IMR-90 (cell line): Measurements from ENCODE around the gene GGTA1. TPM values are rescaled to one million over a fixed set of nuclear protein-coding genes. Genes with fewer than 3 reads are reported as not detected.

Source experiments
- ATAC-seq: fragments of 200-7000 bp; cut with Tn5 transposase; 2 replicates; pipeline ENCODE4 v1.9.1; 2020; ENCODE audit warnings: low read depth, mild to moderate bottlenecking, moderate library complexity
- BruUV-seq: library from RNA; stranded (reverse); fragments of 400-500 nt; replicated peaks from 2 replicates; lab custom pipeline; 2021; lab: Mats Ljungman, UMichigan
- CTCF ChIA-PET: fragments of 300-600 bp; formaldehyde crosslinking; extraction: SDS; loops from one replicate; lab custom pipeline; 2021; ENCODE audit warnings: antibody characterized with exemption; lab: Yijun Ruan, JAX
- POLR2A ChIA-PET: fragments of 300-600 bp; sonication (Branson Sonifier 250); formaldehyde crosslinking; loops from one replicate; lab custom pipeline; 2022; ENCODE audit warnings: antibody characterized with exemption; ENCODE audit not compliant: unreplicated experiment; lab: Charles Lee
- DNase-seq: peaks from one replicate; pipeline ENCODE4 v3.0.0; 2013
- H2AFZ ChIP-seq: replicated peaks from 2 replicates; pipeline ENCODE3; 2013; ENCODE audit warnings: low read length, mild to moderate bottlenecking; ENCODE audit not compliant: poor library complexity
- H2AK5ac ChIP-seq: 2 replicates; pipeline ENCODE4 v1.6.1; 2013; ENCODE audit warnings: low read depth, low read length, inconsistent platforms
- H2AK9ac ChIP-seq: replicated peaks from 2 replicates; pipeline ENCODE3; 2013; ENCODE audit warnings: mild to moderate bottlenecking, low read depth, low read length, moderate library complexity; ENCODE audit not compliant: poor library complexity
- H2BK120ac ChIP-seq: 2 replicates; pipeline ENCODE4 v1.6.1; 2013; ENCODE audit warnings: low read depth, low read length, inconsistent platforms
- H2BK15ac ChIP-seq: 3 replicates; pipeline ENCODE4 v1.6.1; 2013; ENCODE audit warnings: low read depth, low read length, inconsistent platforms
- H2BK20ac ChIP-seq: 2 replicates; pipeline ENCODE4 v1.6.1; 2013; ENCODE audit warnings: low read depth, mild to moderate bottlenecking, inconsistent platforms, low read length, moderate library complexity
- H2BK5ac ChIP-seq: 2 replicates; pipeline ENCODE4 v1.6.1; 2013; ENCODE audit warnings: mild to moderate bottlenecking, low read depth, low read length, inconsistent platforms; ENCODE audit not compliant: poor library complexity, severe bottlenecking
- H3K14ac ChIP-seq: replicated peaks from 2 replicates; pipeline ENCODE4 v1.6.1; 2013; ENCODE audit warnings: low read depth, low read length, inconsistent platforms
- H3K18ac ChIP-seq: 2 replicates; pipeline ENCODE4 v1.6.1; 2013; ENCODE audit warnings: low read depth, low read length, control low read depth
- H3K23ac ChIP-seq: 2 replicates; pipeline ENCODE4 v1.6.1; 2013; ENCODE audit warnings: low read depth, low read length, inconsistent platforms
- H3K27ac ChIP-seq: 2 replicates; pipeline ENCODE4 v1.5.1; 2013; ENCODE audit warnings: mild to moderate bottlenecking, control low read depth, low read length; ENCODE audit not compliant: insufficient read depth
- H3K27me3 ChIP-seq: 2 replicates; pipeline ENCODE4 v1.6.1; 2013; ENCODE audit warnings: low read length; ENCODE audit not compliant: control insufficient read depth, insufficient read depth
- H3K36me3 ChIP-seq: 2 replicates; pipeline ENCODE4 v1.6.1; 2013; ENCODE audit warnings: low read length, mixed read lengths; ENCODE audit not compliant: control insufficient read depth, insufficient read depth
- H3K4ac ChIP-seq: 2 replicates; pipeline ENCODE4 v1.6.1; 2013; ENCODE audit warnings: low read depth, low read length, inconsistent platforms
- H3K4me1 ChIP-seq: 2 replicates; pipeline ENCODE4 v1.6.1; 2013; ENCODE audit warnings: low read length, mixed read lengths; ENCODE audit not compliant: control insufficient read depth, insufficient read depth
- H3K4me2 ChIP-seq: 2 replicates; pipeline ENCODE4 v1.6.1; 2013; ENCODE audit warnings: low read depth, mild to moderate bottlenecking, control low read depth, low read length, moderate library complexity
- H3K4me3 ChIP-seq: 2 replicates; pipeline ENCODE4 v1.5.1; 2013; ENCODE audit warnings: low read depth, mild to moderate bottlenecking, control low read depth, low read length, moderate library complexity; ENCODE audit not compliant: insufficient read depth
- H3K56ac ChIP-seq: 2 replicates; pipeline ENCODE4 v1.6.1; 2013; ENCODE audit warnings: low read length, inconsistent platforms; ENCODE audit not compliant: insufficient read depth; ENCODE audit errors: extremely low read depth
- H3K79me1 ChIP-seq, 2 experiments: 2 replicates each; pipeline ENCODE4 v1.6.1; 2013; ENCODE audit warnings: low read length in 2 of 2, inconsistent platforms in 1 of 2, low read depth in 1 of 2
- H3K9ac ChIP-seq: 2 replicates; pipeline ENCODE4 v1.6.1; 2013; ENCODE audit warnings: low read depth, low read length, control low read depth
- H3K9me1 ChIP-seq: 2 replicates; pipeline ENCODE4 v1.6.1; 2013; ENCODE audit warnings: low read length, inconsistent platforms; ENCODE audit not compliant: insufficient read depth
- H3K9me3 ChIP-seq: 2 replicates; pipeline ENCODE4 v1.6.1; 2013; ENCODE audit warnings: low read length; ENCODE audit not compliant: control insufficient read depth, insufficient read depth
- H4K20me1 ChIP-seq: 2 replicates; pipeline ENCODE4 v1.6.1; 2013; ENCODE audit warnings: low read length, inconsistent platforms; ENCODE audit not compliant: insufficient read depth
- H4K5ac ChIP-seq: 2 replicates; pipeline ENCODE4 v1.6.1; 2013; ENCODE audit warnings: mild to moderate bottlenecking, low read depth, low read length, control low read depth
- H4K8ac ChIP-seq, 2 experiments: 2 replicates each; pipeline ENCODE4 v1.6.1; 2013; ENCODE audit warnings: low read depth in 2 of 2, low read length in 2 of 2, control low read depth in 1 of 2, inconsistent platforms in 1 of 2
- H4K91ac ChIP-seq: 2 replicates; pipeline ENCODE4 v1.6.1; 2013; ENCODE audit warnings: low read depth, low read length, inconsistent platforms; ENCODE audit not compliant: insufficient read depth
- BHLHE40 ChIP-seq: fragments of 150-350 bp; IDR thresholded peaks from 2 replicates; pipeline ENCODE4 v1.6.1; 2016; ENCODE audit warnings: mild to moderate bottlenecking, low read depth, low read length
- CEBPB ChIP-seq: IDR thresholded peaks from 2 replicates; pipeline ENCODE4 v1.6.1; 2012; ENCODE audit warnings: low read depth, low read length, improper control_type of control experiment
- CHD1 ChIP-seq: IDR thresholded peaks from 2 replicates; pipeline ENCODE4 v1.6.1; 2012; ENCODE audit warnings: low read depth, low read length, improper control_type of control experiment
- FOS ChIP-seq: fragments of 150-350 bp; IDR thresholded peaks from 2 replicates; pipeline ENCODE4 v1.6.1; 2016; ENCODE audit warnings: low read depth, low read length
- MAZ ChIP-seq: IDR thresholded peaks from 2 replicates; pipeline ENCODE4 v1.6.1; 2012; ENCODE audit warnings: low read depth, mild to moderate bottlenecking, low read length, improper control_type of control experiment, moderate library complexity, borderline replicate concordance
- RAD21 ChIP-seq: IDR thresholded peaks from 2 replicates; pipeline ENCODE4 v1.6.1; 2012; ENCODE audit warnings: low read length, improper control_type of control experiment
- RCOR1 ChIP-seq: IDR thresholded peaks from 2 replicates; pipeline ENCODE4 v1.6.1; 2012; ENCODE audit warnings: mild to moderate bottlenecking, low read length, improper control_type of control experiment; ENCODE audit not compliant: insufficient replicate concordance
- RFX5 ChIP-seq: IDR thresholded peaks from 2 replicates; pipeline ENCODE4 v1.8.0; 2012; ENCODE audit warnings: low read depth, mild to moderate bottlenecking, low read length, moderate library complexity
- SMC3 ChIP-seq: fragments of 150-350 bp; IDR thresholded peaks from 2 replicates; pipeline ENCODE4 v1.6.1; 2016; ENCODE audit warnings: low read depth, mild to moderate bottlenecking, antibody characterized with exemption, low read length, moderate library complexity
- USF2 ChIP-seq: fragments of 150-350 bp; IDR thresholded peaks from 2 replicates; pipeline ENCODE4 v1.6.1; 2017; ENCODE audit warnings: mild to moderate bottlenecking, antibody characterized with exemption, low read length, low read depth
- WGBS, 2 experiments: methylation state at CpG; one replicate each; pipeline versions ENCODE4 v1.1.5 to v1.1.7; 2013; ENCODE audit warnings: missing lambda C conversion rate in 2 of 2; ENCODE audit not compliant: insufficient read length in 1 of 2; ENCODE audit errors: extremely low coverage in 2 of 2; 5-methylcytosine and 5-hydroxymethylcytosine counted together
- dilution Hi-C: fragments of 300-500 bp; cut with HindIII; formaldehyde crosslinking; loops from one replicate; pipeline ENCODE4 v1.14.3; 2018; ENCODE audit warnings: low sequenced_read_pairs; ENCODE audit not compliant: unreplicated experiment
- in situ Hi-C: fragments of 300-500 bp; cut with MboI; formaldehyde crosslinking; loops from 3 replicates; pipeline ENCODE4 v1.14.3; 2019; ENCODE audit warnings: low sequenced_read_pairs, inconsistent platforms, mixed read lengths
- intact Hi-C: fragments of 100-400 bp; cut with micrococcal nuclease; formaldehyde crosslinking; loops from 2 replicates; pipeline ENCODE4 v1.10.0; 2022
- polyA plus RNA-seq, 3 experiments: library from polyadenylated mRNA; depleted of rRNA; stranded (reverse); fragments of >200 nt; gene quantifications; 2 replicates each; pipeline ENCODE4 v1.2.3, GENCODE V29; 2012; ENCODE audit warnings: low replicate concordance in 1 of 3
- total RNA-seq: library from RNA; depleted of rRNA; stranded (reverse); fragments of >200 nt; gene quantifications from 2 replicates; pipeline ENCODE4 v1.2.3, GENCODE V29; 2012

The GGTA1 gene
- total and polyA plus RNA-seq, 2 of the 4 experiments (the other 2 are of a cell fraction), result not detected

- no peak overlapping the region for H3K56ac ChIP-seq
- no peak overlapping the region for H2AK9ac ChIP-seq
- H3K36me3 ChIP-seq, result no peaks in the 10 kb centered on the region
- H3K27ac ChIP-seq, result no peak overlapping the region
- no peaks in the 10 kb centered on the region for H3K9me1 ChIP-seq
- WGBS, 2 experiments, result 79% methylated on average over 2 of the region's 5 CpGs; no CpG with 5 or more reads in 1 of the 2 experiments
- H3K9me3 ChIP-seq, result no peaks in the 10 kb centered on the region
- no peak overlapping the region for H2BK5ac ChIP-seq
- H3K18ac ChIP-seq, result no peak overlapping the region
- no peak overlapping the region for H2BK120ac ChIP-seq
- no peak overlapping the region for H3K4ac ChIP-seq
- H2AFZ ChIP-seq, result no peak overlapping the region
- H4K91ac ChIP-seq, result no peak overlapping the region
- H2BK20ac ChIP-seq, result no peak overlapping the region
- no peaks in the 10 kb centered on the region for H3K4me1 ChIP-seq
- no peak overlapping the region for H3K14ac ChIP-seq
- no peak overlapping the region for H2BK15ac ChIP-seq
- ChIA-PET POLR2A (no interaction called here), CTCF (no interaction called here)
- H3K23ac ChIP-seq, result no peak overlapping the region
- peaks cover 64% of the 10 kb centered on the region for H3K27me3 ChIP-seq
- no peak for ATAC-seq
- DNase-seq, result no peak
- dilution Hi-C loops, result no loop called here
- no peak overlapping the region for H2AK5ac ChIP-seq
- intact Hi-C loops, result no loop called here
- no peak overlapping the region for H3K4me2 ChIP-seq
- H3K79me1 ChIP-seq, result no peaks in the 10 kb centered on the region
- H3K9ac ChIP-seq, result no peak overlapping the region
- in situ Hi-C loops, result no loop called here
- no peaks in the 10 kb centered on the region for H4K20me1 ChIP-seq
- no peak overlapping the region for H3K4me3 ChIP-seq
- BruUV-seq, result no TSS peak
- H4K8ac ChIP-seq, result no peak overlapping the region
- H4K5ac ChIP-seq, result no peak overlapping the region
- TF ChIP-seq RCOR1 (no peak), USF2 (no peak), SMC3 (no peak), RAD21 (no peak), CEBPB (no peak), BHLHE40 (no peak), RFX5 (no peak), MAZ (no peak), FOS (no peak), CHD1 (no peak)
These were observed 23.5 kb downstream of the GGTA1 start for GRCh38 chr9:121476156-121476555.
